Measurements from ENCODE around the gene EPB42.

- no peak for TF ChIP-seq MYBL2 (CRISPR knock-in tag; IDR thresholded peaks at IDR 0.05)
- TF ChIP-seq ERG (CRISPR knock-in tag; IDR thresholded peaks at IDR 0.05) = no peak
- no peak for TF ChIP-seq USF2 (CRISPR knock-in tag; IDR thresholded peaks at IDR 0.05)
- no peak for TF ChIP-seq FOXP4 (CRISPR knock-in tag; IDR thresholded peaks at IDR 0.05)
- TF ChIP-seq TCF7 (CRISPR knock-in tag; IDR thresholded peaks at IDR 0.05; ENCODE audit: low read depth) = no peak
- TF ChIP-seq E2F4 (CRISPR knock-in tag; IDR thresholded peaks at IDR 0.05; ENCODE audit: borderline replicate concordance, low read depth) = no peak
- TF ChIP-seq EMX1 (CRISPR knock-in tag; IDR thresholded peaks at IDR 0.05) = no peak
- no peak for TF ChIP-seq CTCF (IDR thresholded peaks at IDR 0.05)
- TF ChIP-seq ATF3 (CRISPR knock-in tag; conservative IDR thresholded peaks at IDR 0.05) = no peak
Measured at GRCh38 chr15:43249699-43250203, 28.9 kb upstream of the EPB42 start.
